Stimulated activated CD8-positive, alpha-beta memory T cell treated with anti-CD3 and anti-CD28 coated beads, Interleukin-2, amount 100 ng/mL, for 48 hours (primary cell): ENCODE results near the gene OLA1.

Experiments
- DNase-seq, 2 donors: peaks; one replicate each; pipeline ENCODE4 v3.0.0-alpha.2; 2020; ENCODE audit warnings: low read depth in 2 of 2

The OLA1 gene

DNA sequence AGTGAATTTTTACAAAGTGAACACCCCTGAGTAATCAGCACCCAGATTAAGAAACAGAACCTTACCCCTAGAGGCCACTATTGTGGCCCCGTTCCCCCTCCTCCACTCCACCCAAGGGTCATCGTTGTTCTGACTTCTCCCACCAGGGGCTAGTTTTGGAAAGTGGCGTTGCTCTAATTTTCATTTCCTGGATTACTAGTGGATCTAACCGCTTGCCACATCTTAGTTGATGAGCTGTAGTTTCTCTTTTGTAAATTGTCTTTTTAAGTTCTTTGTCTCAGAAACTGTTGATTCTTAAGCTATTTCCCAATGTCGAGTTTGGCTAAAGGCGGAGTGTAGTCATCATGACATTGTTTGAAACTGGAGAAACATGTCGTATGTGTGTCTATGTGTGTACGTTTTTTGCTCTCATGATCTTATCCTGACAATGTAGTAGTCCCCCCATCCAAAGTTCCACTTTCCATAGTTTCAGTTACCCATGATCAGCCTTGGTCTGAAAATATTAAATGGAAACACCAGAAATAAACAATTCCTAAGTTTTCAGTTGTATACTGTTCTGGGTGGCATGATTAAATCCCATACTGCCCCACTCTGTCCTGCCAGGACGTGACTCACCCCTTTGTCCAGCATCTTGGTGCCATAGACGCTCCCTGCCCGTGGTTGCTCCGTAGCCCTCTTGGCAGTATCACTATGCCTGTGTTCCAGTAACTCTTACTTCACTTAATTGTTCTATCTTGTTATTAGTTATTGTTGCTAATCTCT is 212.2 kb downstream of the OLA1 start:
- DNase-seq: no peak

DNA sequence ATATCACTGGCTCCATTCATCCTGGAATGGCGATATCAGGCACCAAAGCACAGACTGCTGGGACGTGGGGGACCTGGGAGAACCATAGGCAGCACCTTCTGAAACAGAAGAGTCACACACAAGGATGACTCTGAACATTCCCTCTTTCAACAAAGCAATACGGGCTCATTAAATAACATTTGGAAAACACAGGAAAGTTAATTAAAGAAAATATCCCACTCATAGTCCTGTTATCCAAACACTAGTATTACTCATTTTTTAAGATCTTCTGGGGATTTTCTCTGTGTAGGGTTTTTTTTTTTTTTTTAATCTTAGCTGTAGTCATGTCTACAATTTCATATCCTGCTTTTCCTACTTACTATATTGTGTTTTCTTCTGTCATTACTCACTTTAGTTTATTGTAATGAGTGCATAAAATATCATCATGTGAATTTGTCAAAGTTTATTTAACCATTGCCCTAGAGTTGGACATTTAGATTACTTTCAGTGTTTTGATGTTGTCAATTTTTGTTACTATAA is 213.2 kb downstream of the OLA1 start:
- no peak for DNase-seq

- DNase-seq: no peak
Observed at GRCh38 chr2:174033163-174033550, 215.2 kb downstream of the OLA1 start.

GRCh38 chr2:174031226-174031625 is 217.1 kb downstream of the OLA1 start:
- DNase-seq: no peak

DNA sequence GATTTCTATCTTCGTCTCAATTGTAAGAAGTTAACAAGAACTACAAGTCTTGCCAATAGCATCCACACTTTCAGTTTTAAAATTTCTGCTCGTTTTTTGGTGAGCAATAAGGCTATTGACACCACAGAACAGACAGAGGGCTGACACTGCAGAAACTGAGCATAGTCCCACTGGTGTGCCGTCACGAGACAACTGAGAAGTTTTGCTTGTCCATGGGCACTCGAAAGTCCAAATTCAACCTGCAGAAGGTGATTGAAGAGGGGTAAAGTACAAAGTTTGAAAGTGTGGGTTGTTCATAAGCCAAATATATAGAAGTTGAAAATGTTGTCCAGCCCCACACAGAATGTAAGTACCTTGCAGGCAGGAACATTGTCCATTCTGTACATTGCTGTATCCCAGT is 219.4 kb downstream of the OLA1 start:
- DNase-seq: no peak

DNA sequence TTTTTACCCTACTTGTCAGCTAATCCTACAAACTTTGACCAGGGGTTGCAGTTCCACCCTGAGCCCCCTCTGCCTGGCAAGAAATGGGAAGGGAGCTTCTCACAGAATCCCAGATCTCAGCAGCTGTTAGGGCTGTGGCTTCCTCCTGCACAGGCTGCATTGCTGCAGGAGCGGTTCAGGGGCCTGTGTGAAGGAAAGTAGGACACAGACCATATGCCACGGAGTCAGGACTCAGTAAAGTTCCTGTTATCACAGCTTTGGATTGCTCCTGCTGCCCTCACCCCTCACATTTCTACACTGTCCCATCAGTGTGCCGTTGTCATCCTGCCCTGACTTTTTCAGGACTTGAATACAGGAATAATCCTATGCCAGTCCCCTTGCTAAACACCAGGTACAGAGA is 220.4 kb downstream of the OLA1 start:
- no peak for DNase-seq

DNA sequence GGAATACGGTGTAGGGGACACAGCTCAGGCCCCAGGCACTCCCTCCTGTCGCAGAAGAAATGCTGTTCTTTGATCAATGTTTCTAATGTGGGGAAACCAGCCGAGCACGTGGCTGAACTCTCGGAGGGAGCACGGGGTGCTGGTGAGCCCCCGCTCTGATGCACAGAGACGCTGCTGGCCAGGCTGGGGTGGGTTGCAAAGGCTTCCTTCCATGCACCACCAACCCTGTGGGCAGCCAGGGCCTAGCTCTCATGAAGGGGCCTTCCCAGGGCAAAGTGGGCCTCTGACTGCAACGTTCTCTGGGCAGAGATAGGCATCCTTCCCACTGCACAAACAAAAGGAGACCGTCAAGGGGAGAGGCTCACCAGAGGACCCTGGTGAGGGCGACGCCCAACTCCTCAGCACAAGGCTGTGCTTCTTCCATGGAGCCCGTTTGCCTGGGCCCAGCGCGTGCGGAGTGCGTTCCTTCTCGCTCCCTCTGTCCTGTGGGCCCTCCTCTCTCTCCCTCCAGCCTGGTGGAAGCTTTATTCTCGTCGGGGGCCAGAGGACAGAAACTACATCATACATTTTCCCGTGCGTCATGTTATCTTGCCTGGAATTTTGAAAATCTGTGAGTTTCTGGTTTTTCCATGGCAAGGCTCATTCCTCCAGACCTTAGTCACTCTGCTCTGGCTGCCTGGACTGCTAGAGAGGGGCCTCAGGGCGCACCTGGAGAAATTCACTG is 222.0 kb downstream of the OLA1 start:
- no peak for DNase-seq

DNA sequence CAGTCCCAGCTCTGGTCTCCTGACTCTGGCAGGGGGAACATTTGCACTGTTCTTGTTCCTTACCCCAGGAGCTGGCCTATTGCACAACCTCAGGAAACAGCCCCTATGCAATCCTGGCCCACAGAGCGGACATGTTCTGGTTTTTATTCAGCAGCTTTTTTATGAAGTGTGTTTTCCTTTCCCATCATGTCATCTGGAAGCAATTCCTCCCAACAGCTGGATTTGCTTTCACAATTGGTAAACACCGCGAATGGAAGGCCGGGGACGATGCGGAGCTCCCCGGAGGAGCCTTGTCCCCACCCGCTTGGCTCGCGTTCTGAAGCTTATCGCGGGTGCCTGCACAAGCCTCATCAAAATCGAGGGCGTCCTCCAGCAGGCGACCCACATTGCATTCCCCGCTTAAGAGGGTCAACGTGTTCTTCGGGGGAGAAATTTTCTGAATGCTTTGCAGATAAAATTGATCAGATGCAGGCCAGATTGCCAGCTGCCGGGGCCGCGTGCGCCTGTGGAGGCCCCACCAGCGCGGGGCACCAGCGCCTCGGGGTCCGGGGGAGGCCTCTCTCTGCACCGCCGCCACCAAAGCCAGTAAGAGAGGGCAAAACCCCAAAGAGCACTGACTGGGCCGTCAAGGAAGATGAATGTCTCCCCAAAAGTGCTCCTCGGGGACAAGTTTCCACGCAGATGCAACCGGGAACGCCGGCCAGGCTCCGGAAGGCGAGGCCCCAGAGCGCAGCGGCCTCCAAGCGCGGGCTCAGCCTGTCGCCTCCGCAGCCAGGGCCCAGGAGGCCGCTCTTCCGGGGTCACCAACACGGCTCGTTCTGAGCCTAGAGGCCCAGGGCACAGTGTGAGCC is 222.8 kb downstream of the OLA1 start:
- DNase-seq: no peak

DNA sequence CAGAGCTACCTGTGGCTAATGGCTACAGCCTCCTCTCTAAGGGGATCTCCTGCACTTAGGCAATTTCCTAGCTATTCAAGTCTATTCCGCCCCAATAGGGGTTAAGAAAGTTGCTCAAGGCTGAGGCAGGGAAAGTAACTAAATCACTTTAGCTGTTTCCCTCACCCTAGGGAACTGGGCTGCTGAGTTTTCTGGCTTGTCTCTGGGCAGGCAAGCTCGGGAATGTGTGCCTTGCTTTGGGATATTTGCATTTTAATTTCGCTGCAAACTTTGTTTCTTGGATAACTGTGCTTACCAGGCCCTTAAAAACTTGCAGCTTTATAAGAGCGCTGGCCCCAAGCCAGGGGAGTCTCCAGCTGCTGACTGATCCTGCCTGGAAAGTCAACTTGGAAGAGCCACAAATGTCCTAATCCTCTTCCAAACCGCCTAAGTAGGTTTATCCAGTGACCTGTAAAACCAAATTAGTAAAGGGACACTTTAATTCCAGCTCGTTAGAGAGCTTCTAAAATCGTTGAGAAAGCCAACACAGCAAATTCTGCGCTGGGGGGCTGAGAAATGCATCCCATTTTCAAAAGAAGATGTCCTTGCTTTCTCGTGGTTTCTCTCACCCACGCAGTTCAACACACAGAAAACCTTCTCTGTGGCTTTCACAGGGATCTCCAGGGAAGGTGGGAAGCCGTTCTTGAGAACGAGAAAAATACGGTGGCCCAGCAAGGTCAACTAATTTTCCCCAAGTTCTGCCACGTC is 223.6 kb downstream of the OLA1 start:
- DNase-seq: no peak

DNA sequence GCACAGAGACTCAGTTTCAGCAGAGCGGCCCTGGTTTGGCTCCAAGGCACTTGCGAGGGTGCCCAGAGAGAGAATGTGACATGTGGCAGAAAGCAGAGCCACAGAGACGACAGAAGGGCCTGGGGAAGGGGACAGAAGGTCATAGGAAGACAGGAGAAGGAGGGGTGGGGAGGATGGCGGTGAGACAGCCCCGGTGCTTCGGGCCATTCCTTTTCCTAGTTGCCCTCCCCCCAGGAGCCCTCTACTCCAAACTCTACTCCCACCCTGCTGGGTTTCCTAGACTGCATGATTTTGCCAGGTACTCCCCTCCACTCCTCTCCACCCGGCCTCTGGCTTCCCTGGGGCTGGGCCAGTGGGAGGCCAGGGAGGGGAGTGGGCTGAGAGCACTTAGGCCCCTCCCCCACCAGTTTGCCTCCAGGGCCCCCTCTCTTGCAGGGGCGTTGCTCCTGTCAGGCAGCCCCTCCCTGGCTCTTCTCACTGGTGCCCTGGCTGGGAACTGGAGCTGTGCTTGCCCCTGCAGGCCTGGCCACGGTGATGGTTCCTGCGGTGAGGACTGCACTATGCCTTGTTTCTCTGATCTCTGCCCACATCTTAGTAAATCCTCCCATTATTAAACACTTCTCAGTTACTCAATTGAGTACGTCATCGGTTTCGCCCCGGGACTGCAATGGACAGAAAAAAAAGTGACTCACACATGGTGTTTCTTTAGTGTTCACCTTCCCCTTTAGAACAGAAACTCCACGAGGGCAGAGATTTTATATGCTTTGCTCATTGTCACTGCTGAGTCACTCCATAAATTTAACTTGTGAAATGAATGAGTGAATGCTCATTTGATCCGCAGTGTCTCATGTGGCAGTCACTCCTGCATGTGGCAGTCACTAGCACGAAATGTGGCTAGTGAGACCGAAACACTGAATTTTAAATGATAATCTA is 224.5 kb downstream of the OLA1 start:
- peak in 1 of 2 donors; percentile 46 for DNase-seq
